ENCODE results near the gene EEFSEC. TPM values are rescaled to one million over a fixed set of nuclear protein-coding genes. Genes with fewer than 3 reads are reported as not detected.

EEFSEC gene
- total and polyA plus RNA-seq, 4 donors, result 9.8 to 20.1 (median 11.6) TPM

GRCh38 chr3:128143496-128143895 lies 9.8 kb upstream of the EEFSEC start:
- H3K9me3 ChIP-seq (ENCODE audit: control insufficient read depth in 4 of 4, insufficient read depth in 3 of 4, low read length in 3 of 4), result no peaks in the 10 kb centered on the region
- no peaks in the 10 kb centered on the region for H3K36me3 ChIP-seq (ENCODE audit: control insufficient read depth in 4 of 4, insufficient read depth in 4 of 4, low read length in 4 of 4)
- no peak for DNase-seq
- H3K27ac ChIP-seq (ENCODE audit: low read depth in 1 of 2, low read length in 1 of 2), result no peak overlapping the region
- TF ChIP-seq CTCF (IDR thresholded peaks at IDR 0.05; ENCODE audit: control extremely low read depth, extremely low read depth), result no peak
- no peaks in the 10 kb centered on the region for H3K4me1 ChIP-seq (ENCODE audit: control insufficient read depth in 5 of 5, insufficient read depth in 5 of 5, low read length in 5 of 5)
- H3K27me3 ChIP-seq (ENCODE audit: control insufficient read depth in 3 of 3, insufficient read depth in 3 of 3, low read length in 2 of 3), result peaks cover 0 to 9% (median 2%) of the 10 kb centered on the region in 3 donors
- 90 to 96% methylated on average over 4 of the region's 4 CpGs for WGBS, 2 donors
- no peak overlapping the region for H3K4me3 ChIP-seq
- H3K9ac ChIP-seq (ENCODE audit: insufficient read depth in 1 of 2, low read length in 2 of 2), result no peak overlapping the region
- ATAC-seq (ENCODE audit: insufficient read depth, low FRiP score), result no peak

GRCh38 chr3:128144512-128145187 lies 8.6 kb upstream of the EEFSEC start:
- DNase-seq, result no peak
- no peak for TF ChIP-seq CTCF (IDR thresholded peaks at IDR 0.05; ENCODE audit: control extremely low read depth, extremely low read depth)
- H3K36me3 ChIP-seq (ENCODE audit: control insufficient read depth in 4 of 4, insufficient read depth in 4 of 4, low read length in 4 of 4), result no peaks in the 10 kb centered on the region
- WGBS, 2 donors, result 68 to 72% methylated on average over 5 of the region's 5 CpGs
- no peak overlapping the region for H3K27ac ChIP-seq (ENCODE audit: low read depth in 1 of 2, low read length in 1 of 2)
- peaks cover 0 to 5% (median 0%) of the 10 kb centered on the region in 3 donors for H3K27me3 ChIP-seq (ENCODE audit: control insufficient read depth in 3 of 3, insufficient read depth in 3 of 3, low read length in 2 of 3)
- H3K4me1 ChIP-seq (ENCODE audit: control insufficient read depth in 5 of 5, insufficient read depth in 5 of 5, low read length in 5 of 5), result no peaks in the 10 kb centered on the region
- H3K9me3 ChIP-seq (ENCODE audit: control insufficient read depth in 4 of 4, insufficient read depth in 3 of 4, low read length in 3 of 4), result peaks cover 0 to under 1% (median 0%) of the 10 kb centered on the region in 4 donors
- H3K4me3 ChIP-seq, result no peak overlapping the region
- ATAC-seq (ENCODE audit: insufficient read depth, low FRiP score), result no peak
- no peak overlapping the region for H3K9ac ChIP-seq (ENCODE audit: insufficient read depth in 1 of 2, low read length in 2 of 2)

- Histone ChIP-seq H3K4me3 (no peak overlapping the region), H3K27ac (ENCODE audit: low read depth in 1 of 2, low read length in 1 of 2) (no peak overlapping the region), H3K9me3 (ENCODE audit: control insufficient read depth in 4 of 4, insufficient read depth in 3 of 4, low read length in 3 of 4) (peaks cover 0 to 3% (median 0%) of the 10 kb centered on the region in 4 donors), H3K27me3 (ENCODE audit: control insufficient read depth in 3 of 3, insufficient read depth in 3 of 3, low read length in 2 of 3) (no peaks in the 10 kb centered on the region), H3K9ac (ENCODE audit: insufficient read depth in 1 of 2, low read length in 2 of 2) (no peak overlapping the region), H3K4me1 (ENCODE audit: control insufficient read depth in 5 of 5, insufficient read depth in 5 of 5, low read length in 5 of 5) (no peaks in the 10 kb centered on the region), H3K36me3 (ENCODE audit: control insufficient read depth in 4 of 4, insufficient read depth in 4 of 4, low read length in 4 of 4) (no peaks in the 10 kb centered on the region)
- WGBS, 2 donors, result 38 to 61% methylated on average over 6 of the region's 6 CpGs
- TF ChIP-seq CTCF (IDR thresholded peaks at IDR 0.05; ENCODE audit: control extremely low read depth, extremely low read depth), result no peak
- peak in 1 of 3 donors; percentile 6 for DNase-seq
- ATAC-seq (ENCODE audit: insufficient read depth, low FRiP score), result peak; percentile 66
These were observed 8.0 kb upstream of the EEFSEC start for GRCh38 chr3:128145279-128145678.

Measured in lung (tissue), 12 donors.